H1 (cell line): Measurements from ENCODE around the gene WASL. TPM values are rescaled to one million over a fixed set of nuclear protein-coding genes. Genes with fewer than 3 reads are reported as not detected.

Experiments
- CTCF ChIA-PET: fragments of 300-600 bp; sonication (Branson Sonifier 250); formaldehyde crosslinking; loops from one replicate; lab custom pipeline; 2021; ENCODE audit not compliant: partially characterized antibody; lab: Charles Lee
- POLR2A ChIA-PET: fragments of 300-600 bp; sonication (Branson Sonifier 250); formaldehyde crosslinking; loops from one replicate; lab custom pipeline; 2021; ENCODE audit warnings: inconsistent platforms; ENCODE audit not compliant: partially characterized antibody; lab: Charles Lee
- DNase-seq, 2 experiments: peaks; one replicate each; pipeline versions ENCODE4 v3.0.0 to v3.0.0-alpha.2; 2010 to 2022; ENCODE audit warnings: low spot score in 2 of 2, low read depth in 1 of 2, mixed read lengths in 1 of 2
- FAIRE-seq: peaks from 2 replicates; lab custom pipeline; 2011; peaks lifted over from hg19 to GRCh38; lab: Jason Lieb, UNC
- H2AFZ ChIP-seq: 2 replicates; pipeline ENCODE4 v1.8.1; 2012; ENCODE audit warnings: low read length, inconsistent platforms
- H2AK5ac ChIP-seq: 2 replicates; pipeline ENCODE4 v1.6.1; 2013; ENCODE audit warnings: low read depth, low read length
- H2BK120ac ChIP-seq: replicated peaks from 2 replicates; pipeline ENCODE3; 2013; ENCODE audit warnings: low read depth, low read length, inconsistent platforms
- H2BK12ac ChIP-seq: 2 replicates; pipeline ENCODE4 v1.6.1; 2013; ENCODE audit warnings: low read depth, low read length
- H2BK15ac ChIP-seq: 2 replicates; pipeline ENCODE4 v1.6.1; 2013; ENCODE audit warnings: low read length
- H2BK20ac ChIP-seq: 2 replicates; pipeline ENCODE4 v1.6.1; 2013; ENCODE audit warnings: low read length
- H2BK5ac ChIP-seq: 2 replicates; pipeline ENCODE4 v1.6.1; 2013; ENCODE audit warnings: low read depth, low read length
- H3K14ac ChIP-seq: 2 replicates; pipeline ENCODE4 v1.6.1; 2013; ENCODE audit warnings: inconsistent platforms; ENCODE audit not compliant: insufficient read length
- H3K18ac ChIP-seq: 2 replicates; pipeline ENCODE4 v1.6.1; 2013; ENCODE audit warnings: low read length; ENCODE audit errors: extremely low read depth
- H3K23ac ChIP-seq: 2 replicates; pipeline ENCODE4 v1.6.1; 2013; ENCODE audit warnings: inconsistent platforms; ENCODE audit not compliant: insufficient read length
- H3K23me2 ChIP-seq: 2 replicates; pipeline ENCODE4 v1.6.1; 2013; ENCODE audit warnings: low read depth, low read length
- H3K27ac ChIP-seq: 2 replicates; pipeline ENCODE4 v1.6.1; 2011; ENCODE audit warnings: low read depth, low read length, inconsistent platforms
- H3K27me3 ChIP-seq, 4 experiments: replicated peaks in 1 of 4; 1 replicate in 1 of 4; 2 replicates in 3 of 4; pipeline versions ENCODE4 v1.6.1 to v1.8.1; 2011 to 2013; ENCODE audit warnings: low read length in 3 of 4, mild to moderate bottlenecking in 3 of 4, inconsistent platforms in 2 of 4, mixed read lengths in 2 of 4, moderate library complexity in 1 of 4; ENCODE audit not compliant: control insufficient read depth in 3 of 4, insufficient read depth in 3 of 4; ENCODE audit errors: extremely low read depth in 1 of 4
- H3K36me3 ChIP-seq, 4 experiments: 2 replicates each; pipeline versions ENCODE4 v1.6.1 to v1.8.1; 2011 to 2013; ENCODE audit warnings: mild to moderate bottlenecking in 4 of 4, low read length in 3 of 4, moderate library complexity in 2 of 4, control low read depth in 1 of 4, inconsistent platforms in 1 of 4; ENCODE audit not compliant: insufficient read depth in 4 of 4, control insufficient read depth in 2 of 4
- H3K4ac ChIP-seq: replicated peaks from 2 replicates; pipeline ENCODE3; 2013; ENCODE audit warnings: low read length, low read depth, mixed read lengths, inconsistent platforms; ENCODE audit not compliant: insufficient read length
- H3K4me1 ChIP-seq, 4 experiments: replicated peaks in 1 of 4; 1 replicate in 1 of 4; 2 replicates in 3 of 4; pipeline versions ENCODE4 v1.6.1 to v1.8.1; 2011 to 2013; ENCODE audit warnings: low read length in 3 of 4, inconsistent platforms in 2 of 4, mixed read lengths in 1 of 4; ENCODE audit not compliant: insufficient read depth in 4 of 4, control insufficient read depth in 3 of 4
- H3K4me2 ChIP-seq, 2 experiments: 2 replicates each; pipeline versions ENCODE4 v1.6.1 to v1.8.1; 2011 to 2013; ENCODE audit warnings: low read depth in 2 of 2, low read length in 2 of 2, control low read depth in 1 of 2, inconsistent platforms in 1 of 2, mild to moderate bottlenecking in 1 of 2; ENCODE audit not compliant: insufficient read depth in 1 of 2
- H3K4me3 ChIP-seq, 4 experiments: fragments of 200-600, 300-600 bp in 1 of 4; sonication (generic), shearing (Covaris generic), sonication (Bioruptor Twin) in 1 of 4; 2 replicates each; pipeline versions ENCODE4 v1.5.1 to v1.8.1; 2011 to 2016; ENCODE audit warnings: low read length in 4 of 4, low read depth in 3 of 4, control low read depth in 2 of 4, inconsistent platforms in 2 of 4, mild to moderate bottlenecking in 2 of 4, mixed read lengths in 1 of 4, moderate library complexity in 1 of 4; ENCODE audit not compliant: insufficient read depth in 2 of 4; ENCODE audit errors: extremely low read depth in 1 of 4
- H3K56ac ChIP-seq: replicated peaks from 2 replicates; pipeline ENCODE3; 2013; ENCODE audit warnings: low read depth, mild to moderate bottlenecking, mixed read lengths, low read length, inconsistent platforms; ENCODE audit not compliant: insufficient read length
- H3K79me1 ChIP-seq: 2 replicates; pipeline ENCODE4 v1.6.1; 2013; ENCODE audit warnings: low read depth, low read length, control low read depth
- H3K79me2 ChIP-seq, 2 experiments: 2 replicates each; pipeline versions ENCODE4 v1.6.1 to v1.8.1; 2012 to 2013; ENCODE audit warnings: low read length in 2 of 2, mild to moderate bottlenecking in 2 of 2, inconsistent platforms in 1 of 2; ENCODE audit not compliant: insufficient read depth in 2 of 2, control insufficient read depth in 1 of 2
- H3K9ac ChIP-seq, 4 experiments: replicated peaks in 1 of 4; 1 replicate in 1 of 4; 2 replicates in 3 of 4; pipeline versions ENCODE4 v1.6.1 to v1.8.1; 2011 to 2013; ENCODE audit warnings: low read depth in 3 of 4, low read length in 3 of 4, control low read depth in 2 of 4, mild to moderate bottlenecking in 2 of 4, moderate library complexity in 2 of 4, inconsistent platforms in 1 of 4; ENCODE audit errors: extremely low read depth in 1 of 4
- H3K9me3 ChIP-seq, 2 experiments: 2 replicates each; pipeline versions ENCODE4 v1.6.1 to v1.8.1; 2012 to 2013; ENCODE audit warnings: mild to moderate bottlenecking in 2 of 2, moderate library complexity in 2 of 2, control low read depth in 1 of 2, inconsistent platforms in 1 of 2, low read depth in 1 of 2, low read length in 1 of 2, mixed read lengths in 1 of 2; ENCODE audit not compliant: insufficient read depth in 2 of 2
- H4K20me1 ChIP-seq, 2 experiments: replicated peaks in 1 of 2; 2 replicates each; pipeline versions ENCODE3 to v1.8.1; 2011 to 2013; ENCODE audit warnings: inconsistent platforms in 2 of 2, low read length in 2 of 2, mild to moderate bottlenecking in 1 of 2; ENCODE audit not compliant: insufficient read depth in 2 of 2, control insufficient read depth in 1 of 2
- H4K5ac ChIP-seq: 2 replicates; pipeline ENCODE4 v1.6.1; 2013; ENCODE audit warnings: low read length, low read depth, mixed read lengths, inconsistent platforms; ENCODE audit not compliant: insufficient read length
- H4K8ac ChIP-seq: 2 replicates; pipeline ENCODE4 v1.8.0; 2013; ENCODE audit warnings: mild to moderate bottlenecking, moderate library complexity, low read length, inconsistent platforms; ENCODE audit not compliant: insufficient read depth; ENCODE audit errors: extremely low read depth
- H4K91ac ChIP-seq: replicated peaks from 2 replicates; pipeline ENCODE3; 2013; ENCODE audit warnings: low read length, mixed read lengths, inconsistent platforms; ENCODE audit not compliant: insufficient read length
- EGR1 ChIP-seq: IDR thresholded peaks from 2 replicates; pipeline ENCODE4 v1.6.1; 2011; ENCODE audit warnings: low read depth, low read length, borderline replicate concordance
- EZH2 ChIP-seq: fragments of 200-600 bp; sonication (generic); IDR thresholded peaks from 2 replicates; pipeline ENCODE4 v1.7.1; 2012; ENCODE audit warnings: low read depth, mild to moderate bottlenecking, moderate library complexity, low read length, inconsistent platforms; ENCODE audit not compliant: severe bottlenecking
- JUND ChIP-seq: IDR thresholded peaks from 2 replicates; pipeline ENCODE4 v1.6.1; 2011; ENCODE audit warnings: mild to moderate bottlenecking, improper control_type of control experiment, low read length
- KDM1A ChIP-seq: fragments of 200-600, 300-600 bp; sonication (generic); IDR thresholded peaks from 2 replicates; pipeline ENCODE4 v1.7.1; 2016; ENCODE audit warnings: mild to moderate bottlenecking, low read length, borderline replicate concordance
- KDM4A ChIP-seq: IDR thresholded peaks from one replicate; pipeline ENCODE4 v1.7.1; 2012; ENCODE audit warnings: low read depth, mild to moderate bottlenecking, moderate library complexity, low read length, inconsistent platforms; ENCODE audit not compliant: severe bottlenecking
- PHF8 ChIP-seq: fragments of 200-600 bp; sonication (generic); conservative IDR thresholded peaks from 2 replicates; pipeline ENCODE4 v1.7.1; 2012; ENCODE audit warnings: low read depth, mild to moderate bottlenecking, inconsistent platforms, low read length, moderate library complexity
- RBBP5 ChIP-seq: IDR thresholded peaks from 2 replicates; pipeline ENCODE4 v1.7.1; 2012; ENCODE audit warnings: low read depth, mild to moderate bottlenecking, inconsistent platforms, low read length, moderate library complexity, borderline replicate concordance
- WGBS, 2 experiments: shearing (Covaris generic) in 1 of 2; methylation state at CpG; one replicate each; pipeline versions ENCODE4 v1.1.6 to v1.1.7; 2013 to 2015; ENCODE audit warnings: low lambda C conversion rate in 2 of 2, mixed read lengths in 2 of 2, inconsistent platforms in 1 of 2, low coverage in 1 of 2, missing lambda C conversion rate in 1 of 2; ENCODE audit not compliant: insufficient replicate concordance in 2 of 2, insufficient coverage in 1 of 2, insufficient read length in 1 of 2; ENCODE audit errors: extremely low coverage in 1 of 2, missing lambda C conversion rate in 1 of 2; 5-methylcytosine and 5-hydroxymethylcytosine counted together
- polyA plus RNA-seq, 7 experiments: library from polyadenylated mRNA; depleted of rRNA in 3 of 7; stranded (reverse) in 5 of 7; unstranded in 2 of 7; fragments of >200 nt in 5 of 7; fragments of 200-250 nt in 2 of 7; gene quantifications; 1 replicate in 5 of 7; 2 replicates in 1 of 7; 4 replicates in 1 of 7; pipeline versions ENCODE4 v1.2.1 to v1.2.3, GENCODE V29; 2011 to 2013; ENCODE audit warnings: missing spikeins in 2 of 7, mixed read lengths in 2 of 7
- total RNA-seq: library from RNA; stranded (reverse); fragmentation: NEBNext Ultra II Directional; extraction: Animal tissue kit (Norgen Biotek cat#: 25700); gene quantifications from 2 replicates; pipeline ENCODE4 v1.2.1, GENCODE V29; 2021

Gene WASL
- total and polyA plus RNA-seq, 2 of the 8 experiments (the other 6 are each of a cell fraction or from before 2014, with no cell fraction given): 7.7 to 38.9 TPM

GRCh38 chr7:123757095-123757494 lies 8.3 kb upstream of the WASL start:
- ChIA-PET POLR2A (no interaction called here), CTCF (interaction anchor here (0.8 kb wide), 1 partner anchor 115 kb away, joined by 4 read pairs; no protein-coding TSS in a partner anchor)
- Histone ChIP-seq H3K4me3 (no peak overlapping the region), H3K4me2 (no peak overlapping the region), H4K91ac (no peak overlapping the region), H4K5ac (no peak overlapping the region), H3K56ac (no peak overlapping the region), H3K27ac (no peak overlapping the region), H2BK5ac (no peak overlapping the region), H3K23ac (no peak overlapping the region), H4K20me1 (no peaks in the 10 kb centered on the region), H3K14ac (no peak overlapping the region), H2BK120ac (no peak overlapping the region), H3K18ac (no peak overlapping the region), H3K4me1 (peaks cover 0 to 3% (median 1%) of the 10 kb centered on the region in 4 experiments; a peak in 2 of 7 replicates), H3K9me3 (no peaks in the 10 kb centered on the region), H3K79me2 (no peaks in the 10 kb centered on the region), H2BK12ac (no peak overlapping the region), H2AFZ (no peak overlapping the region), H3K23me2 (no peaks in the 10 kb centered on the region), H2BK15ac (no peak overlapping the region), H4K8ac (no peak overlapping the region), H3K4ac (no peak overlapping the region), H3K9ac (no peak overlapping the region), H3K79me1 (no peaks in the 10 kb centered on the region), H3K36me3 (no peaks in the 10 kb centered on the region), H3K27me3 (peaks cover 0 to 1% (median 0%) of the 10 kb centered on the region in 4 experiments; a peak in 1 of 7 replicates), H2BK20ac (no peak overlapping the region), H2AK5ac (no peak overlapping the region)
- FAIRE-seq: no peak
- WGBS, 2 experiments: 91% methylated on average over 1 of the region's 1 CpG; no CpG with 5 or more reads in 1 of the 2 experiments
- DNase-seq: no peak
- no peak for TF ChIP-seq EZH2
- TF ChIP-seq KDM4A: no peak
- no peak for TF ChIP-seq JUND
- TF ChIP-seq EGR1: no peak
- no peak for TF ChIP-seq RBBP5
- no peak for TF ChIP-seq PHF8
- no peak for TF ChIP-seq KDM1A
